Astrocyte (in vitro differentiated cells and primary cell): ENCODE results near the gene DDAH1.

Source experiments
- CTCF ChIP-seq: IDR thresholded peaks from 2 replicates; pipeline ENCODE4 v1.5.1; 2011; ENCODE audit warnings: low read depth, mild to moderate bottlenecking, inconsistent platforms, low read length, moderate library complexity; ENCODE audit not compliant: insufficient read depth
- EZH2 ChIP-seq: IDR thresholded peaks from 2 replicates; pipeline ENCODE4 v1.6.1; 2012; ENCODE audit warnings: mild to moderate bottlenecking, low read length, inconsistent platforms; ENCODE audit not compliant: insufficient read depth

DNA sequence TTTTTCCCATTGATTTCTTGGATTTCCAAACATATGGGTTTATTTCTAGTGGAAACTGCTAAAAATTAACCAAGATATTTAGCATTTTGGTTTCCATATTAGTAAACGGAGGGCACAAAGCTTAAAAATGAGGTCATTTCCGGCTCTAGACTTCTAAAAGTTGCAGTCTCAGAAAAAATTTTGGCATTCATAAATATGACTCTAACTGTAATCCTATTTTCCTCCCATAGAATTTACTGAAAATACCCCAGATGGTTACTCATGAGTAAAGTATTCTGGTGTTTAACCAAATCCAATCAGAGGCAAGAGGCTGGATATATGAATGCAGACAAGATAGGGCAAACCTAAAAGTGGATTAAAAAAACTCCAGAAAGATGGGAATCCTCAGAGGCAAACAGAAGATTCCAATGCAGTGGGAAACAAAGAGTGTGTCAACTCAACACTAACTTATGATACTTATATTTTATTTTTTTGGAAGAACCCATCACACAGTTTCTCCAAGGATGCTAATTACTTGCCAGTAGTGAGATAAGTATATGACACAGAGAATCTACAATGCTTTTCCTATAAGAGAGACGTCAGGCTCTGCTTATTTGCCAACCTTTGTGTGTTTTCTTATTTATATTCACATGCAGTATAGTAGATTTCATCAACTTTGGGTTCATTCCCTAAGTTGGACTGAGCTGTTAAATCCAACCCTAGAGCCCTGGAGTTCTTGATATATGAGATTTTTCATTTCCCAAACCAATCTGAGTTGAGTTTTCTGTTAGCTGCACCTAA lies 98.4 kb downstream of the DDAH1 start:
- TF ChIP-seq CTCF (no peak), EZH2 (no peak)
